Measurements from ENCODE around the gene ASXL1.
"Not testable (repeated sequence)": the region's sequence is repeated elsewhere in the genome, so short reads cannot be mapped to it uniquely, and the experiment has no call there.

ASXL1 gene

DNA sequence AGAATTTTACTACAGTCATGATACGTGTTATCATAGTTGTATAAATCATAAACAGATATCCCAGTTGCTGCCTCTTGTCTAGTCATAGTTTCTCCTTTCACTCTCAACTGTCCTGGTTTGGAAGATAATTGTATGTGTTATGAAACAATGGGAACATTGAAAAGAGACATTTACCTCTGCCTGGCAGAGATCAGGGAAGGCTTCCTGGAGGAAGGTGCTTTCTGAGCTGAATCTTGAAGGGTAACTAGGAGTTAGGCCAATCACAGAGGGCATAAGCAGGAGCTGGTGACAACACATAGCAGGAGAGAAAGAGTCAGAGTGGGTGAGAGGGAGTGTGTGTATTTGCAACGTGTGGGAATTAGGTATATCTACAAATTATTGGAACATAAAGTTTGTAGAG is 5.4 kb downstream of the ASXL1 start:
- DNase-seq (ENCODE audit: low read depth): no peak

DNA sequence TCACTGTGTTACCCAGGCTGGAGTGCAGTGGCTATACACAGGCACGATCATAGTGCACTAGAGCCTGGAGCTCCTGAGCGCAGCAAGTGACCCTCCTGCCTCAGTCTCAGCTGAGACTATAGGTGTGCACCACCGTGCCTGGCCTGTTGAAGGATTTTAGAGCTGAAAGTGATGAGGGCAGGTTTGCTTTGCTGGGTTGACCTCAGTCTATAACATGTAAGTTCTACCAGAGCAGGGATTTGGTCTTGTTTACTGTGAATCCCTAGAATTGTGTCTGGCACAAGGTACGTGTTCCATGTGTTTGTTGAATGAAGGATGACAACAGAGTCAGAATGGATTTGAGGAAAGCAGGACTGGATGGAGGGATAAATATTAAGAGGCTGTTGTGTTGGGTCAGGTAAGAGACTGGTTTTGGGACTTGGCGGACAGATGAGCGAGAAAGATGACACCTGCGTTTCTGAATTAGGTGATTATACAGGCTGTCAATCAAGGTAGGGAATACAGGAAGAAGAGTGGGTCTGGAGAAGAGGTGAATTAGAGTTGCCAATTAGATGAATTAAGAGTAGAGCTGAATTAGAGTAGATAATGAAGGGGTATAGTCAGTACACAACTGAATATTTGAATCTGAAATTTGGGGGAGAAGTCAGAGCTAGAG is 6.5 kb downstream of the ASXL1 start:
- no peak for DNase-seq (ENCODE audit: low read depth)

DNA sequence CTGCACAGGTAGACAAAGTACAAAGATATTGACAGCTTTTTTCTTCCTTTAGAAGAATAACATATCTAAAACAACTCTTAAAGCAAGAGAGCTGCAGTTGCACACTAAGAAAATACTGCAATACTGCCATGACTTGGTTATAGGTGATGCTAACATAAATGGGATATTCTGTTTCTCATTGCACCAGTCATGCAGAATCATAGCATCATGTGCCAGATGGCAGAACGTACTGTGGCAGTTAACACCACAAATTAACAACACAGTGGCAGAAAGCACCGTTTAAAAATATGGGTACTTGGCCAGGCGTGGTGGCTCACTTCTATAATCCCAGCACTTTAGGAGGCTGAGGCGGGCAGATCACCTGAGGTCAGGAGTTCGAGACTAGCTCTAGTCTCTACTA is 7.4 kb downstream of the ASXL1 start:
- no peak for DNase-seq (ENCODE audit: low read depth)

DNA sequence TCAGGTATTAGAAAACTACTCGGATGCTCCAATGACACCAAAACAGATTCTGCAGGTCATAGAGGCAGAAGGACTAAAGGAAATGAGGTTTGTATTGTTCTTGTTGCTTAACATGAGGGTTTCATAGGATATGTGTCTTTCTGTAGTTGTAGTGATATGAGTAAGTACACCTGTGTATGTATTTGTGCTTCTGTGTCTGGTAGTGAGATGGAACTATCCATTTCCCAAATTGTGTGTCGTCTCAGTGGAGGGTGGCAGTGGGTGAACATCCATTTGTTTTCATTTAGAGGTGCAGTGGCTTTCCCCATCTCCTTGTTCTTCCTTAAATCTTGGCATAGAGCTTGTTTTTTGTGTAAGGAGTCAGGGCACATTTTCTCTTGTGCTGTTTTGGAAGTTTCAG is 8.2 kb downstream of the ASXL1 start:
- DNase-seq (ENCODE audit: low read depth): no peak

DNA sequence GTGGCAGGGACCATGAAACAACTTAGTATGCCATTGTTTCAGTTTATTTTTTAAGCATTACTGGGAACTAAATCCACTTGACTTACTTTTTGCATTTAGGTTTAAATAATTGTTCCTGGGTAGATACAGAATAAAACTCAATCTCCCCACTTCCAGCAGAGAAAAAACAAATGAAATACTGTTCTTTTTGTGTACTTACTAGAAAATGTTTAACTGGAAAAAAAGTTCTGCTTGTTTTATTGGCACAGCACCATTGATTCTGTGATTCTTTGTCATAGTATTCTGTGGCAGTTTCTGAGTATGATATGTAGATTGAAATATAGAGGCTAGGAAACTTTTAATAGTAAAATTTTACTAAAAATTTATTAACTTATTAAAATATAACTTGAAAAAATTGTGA is 10.2 kb downstream of the ASXL1 start:
- no peak for DNase-seq (ENCODE audit: low read depth)

DNA sequence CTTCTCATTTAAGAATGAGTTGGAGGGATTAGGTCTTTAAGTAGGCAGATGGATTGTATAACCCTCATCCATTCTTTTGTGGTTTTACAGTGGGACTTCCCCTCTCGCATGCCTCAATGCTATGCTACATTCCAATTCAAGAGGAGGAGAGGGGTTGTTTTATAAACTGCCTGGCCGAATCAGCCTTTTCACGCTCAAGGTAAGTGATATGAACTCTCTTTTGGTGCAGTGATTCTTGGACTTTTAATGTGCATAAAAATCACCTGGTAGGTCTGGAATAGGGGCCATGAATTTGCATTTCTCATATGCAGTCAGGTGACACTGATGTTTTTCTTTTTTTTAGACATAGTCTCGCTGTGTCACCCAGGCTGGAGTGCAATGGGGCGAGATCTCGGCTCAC is 10.8 kb downstream of the ASXL1 start:
- no peak for DNase-seq (ENCODE audit: low read depth)

DNA sequence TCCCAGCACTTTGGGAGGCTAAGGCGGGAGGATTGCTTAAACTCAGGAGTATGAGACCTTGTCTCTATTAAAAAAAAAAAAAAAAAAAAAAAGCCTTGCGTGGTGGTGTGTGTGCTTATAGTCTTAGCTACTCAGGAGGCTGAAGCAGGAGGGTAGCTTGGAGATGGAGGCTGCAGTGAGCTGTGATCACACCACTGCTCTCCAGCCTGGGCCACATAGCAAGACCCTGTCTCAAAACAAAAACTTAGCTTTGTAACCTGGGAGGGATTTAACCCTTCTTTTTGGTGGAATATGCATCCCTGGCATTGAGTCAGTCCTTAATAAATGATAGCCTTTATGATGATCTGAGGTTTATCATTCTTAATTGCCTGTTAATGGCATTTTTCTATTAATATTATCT is 12.8 kb downstream of the ASXL1 start:
- no peak for DNase-seq (ENCODE audit: low read depth)

DNA sequence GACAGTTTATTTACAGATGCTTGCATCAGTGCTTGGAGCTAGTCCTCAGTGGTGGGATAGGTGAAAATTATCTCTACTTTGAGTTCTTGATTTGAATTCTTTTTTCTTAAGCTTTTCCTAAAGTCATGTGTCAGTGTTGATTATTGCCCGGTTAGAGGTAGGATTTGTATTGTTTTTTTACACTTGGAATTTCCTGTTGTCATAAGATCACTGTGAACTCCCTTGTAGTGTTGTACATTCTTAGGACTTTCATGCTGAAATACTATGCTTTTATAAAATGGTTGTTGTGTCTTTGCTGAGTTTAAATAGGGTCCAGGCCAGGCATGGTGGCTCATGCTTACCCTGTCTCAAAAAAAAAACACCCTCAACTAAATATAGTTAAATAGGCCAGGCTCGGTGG is 20.3 kb downstream of the ASXL1 start:
- no peak for DNase-seq (ENCODE audit: low read depth)

DNA sequence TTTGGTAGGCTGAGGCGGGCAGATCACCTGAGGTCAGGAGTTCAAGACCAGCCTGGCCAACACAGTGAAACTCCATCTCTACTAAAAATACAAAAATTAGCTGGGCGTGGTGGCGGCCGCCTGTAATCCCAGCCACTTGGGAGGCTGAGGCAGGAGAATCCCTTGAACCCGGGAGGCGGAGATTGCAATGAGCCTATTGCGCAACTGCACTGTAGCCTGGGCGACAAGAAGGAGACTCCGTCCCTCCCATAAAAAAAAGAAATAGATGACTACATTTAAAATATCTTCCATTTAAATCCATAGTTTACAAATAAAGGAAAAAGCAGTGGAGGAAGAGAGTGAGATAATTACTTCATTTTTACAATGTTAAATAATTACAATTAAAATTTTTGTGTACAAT is 21.9 kb downstream of the ASXL1 start:
- not testable (repeated sequence) for DNase-seq (ENCODE audit: low read depth)

DNA sequence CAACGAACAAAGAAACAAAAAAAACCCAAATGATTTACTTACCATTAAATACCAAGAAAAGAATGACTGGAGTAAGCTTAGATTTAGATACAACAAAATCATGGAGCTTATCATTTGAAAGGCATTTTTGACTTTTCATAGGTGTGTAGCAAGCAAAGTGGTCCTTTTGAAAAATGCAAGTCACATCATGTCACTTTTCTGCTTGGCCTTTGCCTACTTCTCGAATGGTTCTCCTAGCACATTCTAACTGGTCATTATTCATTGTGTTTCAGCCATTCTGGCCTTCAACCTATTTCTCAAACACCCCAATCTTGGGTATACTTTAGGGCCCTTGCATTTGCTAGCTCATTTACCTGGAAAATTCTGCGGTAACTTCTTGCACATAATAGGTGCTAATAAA is 22.6 kb downstream of the ASXL1 start:
- DNase-seq (ENCODE audit: low read depth): no peak

DNA sequence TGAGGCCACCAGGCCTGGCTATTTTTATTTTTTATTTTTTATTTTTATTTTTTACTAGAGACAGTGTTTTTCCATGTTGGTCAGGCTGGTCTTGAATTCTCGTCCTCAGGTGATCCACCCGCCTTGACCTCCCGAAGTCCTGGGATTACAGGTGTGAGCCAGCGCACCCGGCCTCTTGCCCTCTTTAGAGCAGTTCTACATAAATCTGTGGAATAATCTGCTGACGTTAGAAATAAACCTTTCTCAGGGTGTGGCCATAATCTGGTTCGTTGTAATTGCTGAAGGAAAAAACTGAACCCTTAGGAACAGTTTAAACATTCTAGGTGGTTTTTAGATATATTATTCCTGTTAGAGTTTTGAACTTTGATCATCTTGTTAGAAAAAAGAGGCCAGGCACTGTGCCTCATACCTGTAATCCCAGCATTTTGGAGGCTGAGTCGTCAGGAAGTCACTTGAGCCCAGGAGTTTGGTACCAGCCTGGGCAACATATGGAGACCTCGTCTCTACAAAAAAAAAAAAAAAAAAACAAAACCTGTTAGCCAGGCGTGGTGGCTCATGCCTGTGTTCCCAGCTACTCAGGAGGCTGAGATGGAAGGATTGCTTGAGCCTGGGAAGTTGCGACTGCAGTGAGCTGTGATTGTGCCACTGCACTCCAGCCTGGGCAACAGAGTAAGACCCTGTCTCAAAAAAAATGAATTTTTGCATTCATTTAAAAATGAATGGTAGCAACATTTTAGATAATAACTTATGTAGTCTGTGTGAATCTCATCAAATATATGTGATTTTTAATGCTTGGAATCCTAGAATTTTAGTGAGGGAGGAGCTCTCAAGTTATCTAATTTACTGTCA is 24.2 kb downstream of the ASXL1 start:
- DNase-seq (ENCODE audit: low read depth): no peak

DNA sequence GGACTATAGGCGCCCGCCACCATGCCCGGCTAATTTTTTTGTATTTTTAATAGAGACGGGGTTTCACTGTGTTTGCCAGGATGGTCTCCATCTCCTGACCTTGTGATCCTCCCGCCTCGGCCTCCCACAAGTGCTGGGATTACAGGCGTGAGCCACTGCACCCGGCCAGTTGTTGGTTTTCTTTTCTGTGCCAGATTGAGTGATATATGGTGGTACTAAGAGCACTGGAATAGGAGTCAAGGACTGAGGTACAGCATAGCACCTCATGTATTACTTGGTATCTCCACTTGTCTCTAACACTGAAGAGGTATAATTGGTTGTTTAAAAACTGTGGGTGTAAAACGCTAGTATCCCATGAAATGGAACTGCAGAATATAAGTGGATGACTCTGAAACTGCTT is 25.3 kb downstream of the ASXL1 start:
- DNase-seq (ENCODE audit: low read depth): not testable (repeated sequence)

DNA sequence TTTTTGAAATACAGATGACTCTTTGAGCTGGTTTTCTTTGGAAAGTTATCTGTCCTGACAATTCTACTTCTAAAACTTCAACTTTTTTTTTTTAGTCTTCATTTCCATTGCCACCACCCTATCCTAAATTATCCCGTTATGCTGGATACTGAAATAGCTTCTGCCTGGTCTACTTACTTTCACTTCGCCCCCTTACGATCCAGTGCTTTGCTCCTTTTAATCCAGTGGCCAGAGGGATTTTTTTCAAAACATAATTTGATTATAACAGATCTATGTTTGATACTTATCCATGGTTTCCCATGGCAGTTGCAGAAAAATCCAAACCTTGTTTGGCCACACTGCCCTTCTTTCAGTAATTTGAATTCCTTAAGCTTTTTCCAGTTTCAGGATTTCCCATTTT is 27.4 kb downstream of the ASXL1 start:
- no peak for DNase-seq (ENCODE audit: low read depth)

DNA sequence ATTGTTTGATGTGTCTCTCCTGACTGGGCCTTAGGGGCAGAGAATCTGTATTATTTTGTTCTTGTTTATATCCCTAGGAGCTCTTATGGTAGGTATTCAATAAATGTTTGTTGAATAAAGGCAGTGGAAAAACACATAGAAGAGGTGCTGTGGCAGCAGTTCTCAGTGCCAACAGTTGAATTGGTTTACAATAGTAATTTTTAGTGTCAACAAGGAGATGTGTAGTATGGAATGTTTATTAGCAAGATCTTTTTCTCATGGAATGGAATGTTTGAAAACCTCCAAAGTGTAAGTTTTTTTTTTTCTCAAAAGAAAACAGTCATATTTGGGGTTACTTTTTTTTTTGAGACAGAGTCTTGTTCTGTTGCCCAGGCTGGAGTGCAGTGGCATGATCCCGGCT is 28.0 kb downstream of the ASXL1 start:
- no peak for DNase-seq (ENCODE audit: low read depth)

DNA sequence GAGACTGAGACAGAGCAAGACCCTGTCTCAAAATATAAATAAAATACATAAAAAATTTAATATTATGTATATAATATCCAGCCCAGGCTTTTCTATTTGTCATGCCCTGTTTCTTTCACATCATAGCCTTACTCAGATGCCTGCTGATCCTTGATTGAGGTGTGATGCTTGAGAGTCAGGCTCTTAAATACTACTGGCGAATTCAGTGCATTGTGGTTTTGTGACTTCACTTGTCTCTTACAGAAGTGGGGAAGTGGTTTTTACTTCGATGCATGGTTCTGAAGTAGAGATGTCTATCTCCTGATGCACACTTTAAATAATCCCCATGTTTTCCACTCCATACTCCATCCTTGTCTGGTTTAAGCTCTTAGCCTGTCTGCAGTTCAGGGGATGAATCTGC is 29.1 kb downstream of the ASXL1 start:
- peak; percentile 5 for DNase-seq (ENCODE audit: low read depth)

DNA sequence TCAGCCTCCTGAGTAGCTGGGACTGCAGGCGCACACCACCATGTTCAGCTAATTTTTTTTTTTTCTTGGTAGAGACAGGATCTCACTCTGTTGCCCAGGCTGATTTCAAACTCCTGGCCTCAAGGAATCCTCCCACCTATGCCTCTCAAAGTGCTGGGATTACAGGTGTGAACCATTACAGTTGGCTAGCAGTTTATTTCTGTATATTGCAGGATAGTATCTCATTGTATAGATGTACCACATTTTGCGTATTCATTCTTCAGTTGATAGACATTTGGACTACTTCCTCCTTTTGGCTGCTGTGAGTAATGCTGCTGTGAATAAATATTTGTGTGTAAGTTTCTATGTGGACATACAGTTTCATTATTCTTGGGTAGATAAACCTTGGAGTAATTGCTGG is 32.9 kb downstream of the ASXL1 start:
- DNase-seq (ENCODE audit: low read depth): no peak

DNA sequence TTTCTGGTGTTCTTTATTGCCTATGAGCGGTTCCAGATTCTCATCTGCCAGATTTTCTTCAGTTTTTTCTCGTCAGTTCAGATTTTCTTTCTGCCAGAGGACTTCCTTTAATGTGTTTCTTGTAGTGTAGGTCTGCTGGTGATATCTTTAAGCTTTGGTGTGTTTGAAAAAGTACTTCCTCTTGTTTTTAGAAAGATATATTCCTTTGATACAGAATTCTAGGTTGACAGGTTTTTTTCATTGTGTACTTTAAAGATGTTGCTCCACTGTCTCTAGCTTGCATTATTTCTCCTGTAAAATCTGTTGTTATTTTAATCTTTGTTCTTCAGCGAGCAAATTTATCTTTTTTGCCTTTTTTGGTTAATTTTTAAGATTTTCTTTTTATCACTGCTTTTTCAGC is 36.9 kb downstream of the ASXL1 start:
- no peak for DNase-seq (ENCODE audit: low read depth)

DNA sequence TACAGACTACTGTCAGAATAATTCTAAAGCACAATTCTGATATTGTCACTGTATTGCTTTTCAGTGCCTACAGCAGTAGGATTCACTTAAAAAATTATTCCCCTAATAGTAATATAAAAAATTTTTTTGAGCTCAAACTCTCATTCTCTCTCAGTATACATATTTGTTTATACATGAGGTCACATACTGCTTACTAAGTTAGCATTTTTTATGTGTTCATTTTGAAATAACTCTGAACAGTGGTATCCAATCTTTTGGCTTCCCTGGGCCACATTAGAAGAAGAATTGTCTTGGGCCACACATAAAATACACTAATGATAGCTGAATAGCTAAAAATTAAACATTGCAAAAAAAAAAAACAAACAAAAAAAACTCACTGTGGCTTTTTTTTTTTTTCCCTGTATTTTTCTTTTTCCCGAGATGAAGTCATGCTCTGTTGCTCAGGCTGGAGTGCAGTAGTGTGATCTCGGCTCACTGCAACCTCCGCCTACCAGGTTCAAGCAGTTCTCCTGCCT is 38.6 kb downstream of the ASXL1 start:
- no peak for DNase-seq (ENCODE audit: low read depth)

DNA sequence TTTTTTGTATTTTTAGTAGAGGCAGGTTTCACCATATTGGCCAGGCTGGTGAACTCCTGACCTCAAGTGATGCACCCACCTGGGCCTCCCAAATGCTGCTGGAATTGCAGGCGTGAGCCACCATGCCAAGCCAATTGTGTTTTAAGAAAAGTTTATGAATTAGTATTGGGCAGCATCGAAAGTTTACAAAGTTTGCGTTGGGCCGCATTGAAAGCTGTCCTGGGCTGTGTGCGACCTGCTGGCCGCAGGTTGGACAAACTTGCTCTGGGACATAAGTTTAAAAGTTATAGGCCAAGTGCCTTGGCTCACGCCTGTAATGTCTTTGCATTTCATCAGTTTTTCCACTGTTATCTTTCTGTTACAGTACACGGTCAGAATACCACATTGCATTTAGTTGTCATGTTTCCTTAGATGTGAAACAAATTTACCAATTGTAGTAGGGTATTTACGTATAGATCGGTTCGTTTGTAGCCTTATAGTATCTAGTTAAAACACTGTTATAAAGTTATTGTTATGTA is 39.5 kb downstream of the ASXL1 start:
- no peak for DNase-seq (ENCODE audit: low read depth)

DNA sequence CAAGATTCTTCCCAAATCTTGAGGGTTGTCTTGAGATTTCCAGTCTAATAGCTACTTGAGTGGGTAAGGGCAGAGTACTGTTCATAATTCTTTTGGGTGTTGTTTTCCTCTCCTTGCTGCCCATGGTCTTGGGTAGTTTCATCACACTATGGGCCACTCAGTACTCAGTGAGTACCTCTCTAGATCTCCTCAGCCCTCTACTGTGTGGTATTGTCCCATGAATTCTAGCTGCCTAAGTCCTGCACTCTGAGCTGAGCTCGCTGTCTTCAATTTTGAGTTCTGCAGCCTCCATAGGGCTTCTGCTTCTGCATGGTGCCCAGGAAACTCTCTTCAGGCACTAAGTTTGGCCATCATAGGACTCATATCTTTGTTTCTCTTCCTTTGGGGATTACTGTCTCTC is 42.3 kb downstream of the ASXL1 start:
- DNase-seq (ENCODE audit: low read depth): no peak

DNA sequence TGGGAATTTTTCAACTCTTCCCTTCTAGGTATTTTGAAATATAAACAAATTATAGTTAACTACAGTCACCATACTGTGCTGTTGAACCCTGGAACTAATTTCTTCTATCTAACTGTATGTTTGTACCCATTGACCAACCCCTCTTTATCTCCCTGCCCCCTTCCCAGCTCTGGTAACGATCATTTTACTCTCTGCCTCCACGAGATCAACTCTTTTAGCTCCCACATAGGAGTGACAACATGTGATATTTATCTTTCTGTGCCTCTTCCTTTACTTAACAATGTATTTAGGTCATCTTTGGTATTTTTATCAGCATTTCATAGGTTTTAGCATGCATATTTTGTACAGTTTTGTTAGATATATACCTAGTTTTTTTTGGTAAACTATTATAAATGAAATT is 45.9 kb downstream of the ASXL1 start:
- DNase-seq (ENCODE audit: low read depth): no peak

DNA sequence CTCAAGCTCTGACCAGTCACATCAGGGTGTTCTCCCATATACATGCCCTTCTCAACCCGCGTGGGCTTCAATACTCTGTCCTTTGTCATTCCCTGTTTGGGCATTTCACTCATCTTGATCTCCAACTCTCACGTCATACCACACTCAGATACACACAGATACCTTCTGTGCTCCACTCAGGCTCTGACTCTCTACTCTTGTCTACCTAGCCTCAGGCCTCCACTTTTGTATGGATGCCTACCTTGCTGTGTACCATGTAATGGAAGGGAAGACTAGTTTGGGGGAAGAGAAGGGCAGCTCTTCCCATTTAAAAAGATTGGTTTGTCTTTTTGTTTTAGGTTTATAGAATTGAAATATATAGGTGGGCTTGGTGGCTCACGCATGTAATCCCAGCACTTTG is 48.6 kb downstream of the ASXL1 start:
- DNase-seq (ENCODE audit: low read depth): no peak

DNA sequence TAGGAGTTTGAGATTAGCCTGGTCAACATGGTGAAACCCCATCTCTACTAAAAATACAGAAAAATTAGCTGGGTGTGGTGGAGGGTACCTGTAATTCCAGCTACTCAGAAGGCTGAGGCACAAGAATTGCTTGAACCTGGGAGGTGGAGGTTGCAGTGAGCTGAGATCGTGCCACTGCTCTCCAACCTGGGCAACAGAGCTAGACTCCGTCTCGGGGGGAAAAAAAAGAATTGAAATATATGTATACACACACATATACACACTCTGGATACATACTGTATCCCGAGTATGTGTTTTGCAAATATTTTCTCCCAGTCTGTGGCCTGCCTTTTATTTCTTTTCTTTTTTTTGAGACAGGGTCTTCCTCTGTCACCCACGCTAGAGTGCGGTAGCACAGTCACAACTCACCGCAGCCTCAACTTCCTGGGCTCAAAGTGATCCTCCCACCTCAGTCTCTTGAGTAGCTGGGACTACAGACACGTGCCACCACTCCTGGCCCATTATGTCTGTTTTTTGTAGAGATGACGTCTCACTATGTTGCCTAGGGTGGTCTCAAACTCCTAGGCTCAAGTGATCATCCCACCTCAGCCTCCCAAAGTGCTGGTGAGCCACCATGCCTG is 49.1 kb downstream of the ASXL1 start:
- DNase-seq (ENCODE audit: low read depth): peak; percentile 36

Measured in stimulated activated CD8-positive, alpha-beta memory T cell treated with anti-CD3 and anti-CD28 coated beads, Interleukin-12 subunit alpha, Interleukin-12 subunit beta, amount 100 ng/mL, for 1 hour (primary cell).